GM19043 (cell line): ENCODE results near the gene SGMS1.
"Not testable (repeated sequence)": the region's sequence is repeated elsewhere in the genome, so short reads cannot be mapped to it uniquely, and the experiment has no call there.

Source experiments
- ATAC-seq: cut with Tn5 transposase; IDR thresholded peaks from one replicate; pipeline ENCODE4 v1.9.1; 2021; ENCODE audit warnings: low read depth; ENCODE audit not compliant: unreplicated experiment

Gene SGMS1

DNA sequence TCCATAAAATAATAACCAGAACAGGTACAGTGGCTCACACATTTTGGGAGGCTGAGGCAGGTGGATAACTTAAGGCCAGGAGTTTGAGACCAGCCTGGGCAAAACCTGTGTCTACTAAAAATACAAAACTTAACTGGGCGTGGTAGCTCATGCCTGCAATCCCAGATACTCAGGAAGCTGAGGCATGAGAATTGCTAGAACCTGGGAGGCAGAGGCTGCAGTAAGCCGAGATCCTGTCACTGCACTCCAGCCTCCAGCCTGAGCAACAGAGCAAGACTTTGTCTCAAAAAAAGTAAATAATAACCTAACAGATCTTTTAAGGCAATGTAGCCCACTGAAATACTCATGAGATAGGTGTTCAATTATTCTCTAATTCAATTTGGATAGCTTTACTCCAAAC is 265.3 kb downstream of the SGMS1 start:
- no peak for ATAC-seq

DNA sequence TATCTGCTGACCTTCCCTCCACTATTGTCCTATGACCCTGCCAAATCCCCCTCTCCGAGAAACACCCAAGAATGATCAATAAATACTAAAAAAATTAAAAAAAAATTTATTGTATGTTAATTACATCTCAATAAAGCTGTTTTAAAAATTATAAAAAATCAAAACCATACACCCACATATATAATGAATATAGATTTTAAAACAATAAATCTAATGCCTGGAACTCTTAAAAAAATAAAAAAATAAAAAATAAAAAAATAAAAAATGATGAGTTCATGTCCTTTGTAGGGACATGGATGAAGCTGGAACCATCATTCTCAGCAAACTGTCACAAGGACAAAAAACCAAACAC is 267.3 kb downstream of the SGMS1 start:
- ATAC-seq = not testable (repeated sequence)

DNA sequence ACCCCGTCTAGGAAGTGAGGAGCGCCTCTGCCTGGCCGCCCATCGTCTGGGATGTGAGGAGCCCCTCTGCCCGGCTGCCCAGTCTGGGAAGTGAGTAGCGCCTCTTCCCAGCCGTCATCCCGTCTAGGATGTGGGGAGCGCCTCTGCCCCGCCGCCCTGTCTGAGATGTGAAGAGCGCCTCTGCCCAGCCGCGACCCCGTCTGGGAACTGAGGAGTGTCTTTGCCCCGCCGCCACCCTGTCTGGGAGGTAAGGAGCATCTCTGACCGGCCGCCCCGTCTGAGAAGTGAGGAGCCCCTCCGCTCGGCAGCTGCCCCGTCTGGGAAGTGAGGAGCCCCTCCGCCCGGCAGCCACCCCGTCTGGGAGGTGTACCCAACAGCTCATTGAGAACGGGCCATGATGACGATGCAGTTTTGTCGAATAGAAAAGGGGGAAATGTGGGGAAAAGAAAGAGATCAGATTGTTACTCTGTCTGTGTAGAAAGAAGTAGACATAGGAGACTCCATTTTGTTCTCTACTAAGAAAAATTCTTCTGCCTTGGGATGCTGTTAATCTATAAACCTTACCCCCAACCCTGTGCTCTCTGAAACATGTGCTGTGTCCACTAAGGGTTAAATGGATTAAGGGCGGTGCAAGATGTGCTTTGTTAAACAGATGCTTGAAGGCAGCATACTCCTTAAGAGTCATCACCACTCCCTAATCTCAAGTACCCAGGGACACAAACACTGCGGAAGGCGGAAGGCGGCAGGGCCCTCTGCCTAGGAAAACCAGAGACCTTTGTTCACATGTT is 267.9 kb downstream of the SGMS1 start:
- ATAC-seq = not testable (repeated sequence)

DNA sequence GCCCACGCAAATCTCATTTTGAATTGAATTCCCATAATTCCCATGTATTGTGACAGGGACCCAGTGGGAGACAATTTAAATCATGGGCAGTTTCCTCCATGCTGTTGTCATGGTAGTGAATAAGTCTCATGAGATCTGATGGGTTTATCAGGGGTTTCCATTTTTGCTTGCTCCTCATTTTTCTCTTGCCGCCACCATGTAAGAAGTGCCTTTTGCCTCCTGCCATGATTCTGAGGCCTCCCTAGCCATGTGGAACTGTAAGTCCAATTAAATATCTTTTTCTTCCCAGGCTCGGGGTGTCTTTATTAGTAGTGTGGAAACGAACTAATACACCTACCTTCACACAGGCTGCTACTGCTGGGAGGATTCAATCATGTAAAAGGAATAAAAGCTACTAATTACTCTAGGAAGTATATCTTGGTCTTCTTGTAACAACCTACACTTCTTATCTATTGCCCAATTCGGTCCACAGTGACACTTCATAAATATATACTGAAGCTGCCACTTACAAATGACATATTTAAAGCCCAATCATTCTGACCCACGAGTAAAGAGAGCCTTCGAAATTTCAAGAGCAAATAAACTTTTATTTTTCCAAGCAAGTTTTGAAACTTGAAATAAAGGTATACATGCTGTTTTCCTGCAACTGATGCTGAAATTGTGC is 272.1 kb downstream of the SGMS1 start:
- no peak for ATAC-seq

DNA sequence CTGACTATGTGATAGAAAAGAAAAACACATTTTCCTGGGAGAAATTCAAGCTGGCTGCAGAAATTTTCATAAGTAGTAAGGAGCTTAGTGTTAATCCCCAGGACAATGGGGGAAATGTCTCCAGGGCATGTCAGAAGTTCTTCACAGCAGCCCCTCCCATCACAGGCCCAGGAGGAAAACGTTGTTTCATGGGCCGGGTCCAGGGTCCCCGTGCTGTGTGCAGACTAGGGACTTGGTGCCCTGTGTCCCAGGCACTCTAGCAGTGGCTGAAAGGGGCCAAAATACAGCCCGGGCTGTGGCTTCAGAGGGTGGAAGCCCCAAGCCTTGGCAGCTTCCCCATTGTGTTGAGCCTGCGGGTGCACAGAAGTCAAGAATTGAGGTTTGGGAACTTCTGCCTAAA is 273.4 kb downstream of the SGMS1 start:
- no peak for ATAC-seq

DNA sequence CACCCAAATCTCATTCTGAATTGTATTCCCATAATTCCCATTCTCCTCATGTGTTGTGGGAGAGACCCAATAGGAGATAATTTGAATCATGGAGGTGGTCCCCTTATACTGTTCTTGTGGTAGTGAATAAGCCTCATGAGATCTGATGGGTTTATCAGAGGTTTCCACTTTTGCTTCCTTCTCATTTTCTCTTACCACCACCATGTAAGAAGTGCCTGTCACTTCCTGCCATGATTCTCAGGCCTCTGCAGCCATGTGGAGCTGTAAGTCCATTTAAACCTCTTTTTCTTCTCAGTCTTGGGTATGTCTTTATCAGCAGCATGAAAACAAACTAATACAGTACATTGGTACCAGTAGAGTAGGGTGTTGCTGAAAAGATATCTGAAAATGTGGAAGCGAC is 274.2 kb downstream of the SGMS1 start:
- no peak for ATAC-seq

DNA sequence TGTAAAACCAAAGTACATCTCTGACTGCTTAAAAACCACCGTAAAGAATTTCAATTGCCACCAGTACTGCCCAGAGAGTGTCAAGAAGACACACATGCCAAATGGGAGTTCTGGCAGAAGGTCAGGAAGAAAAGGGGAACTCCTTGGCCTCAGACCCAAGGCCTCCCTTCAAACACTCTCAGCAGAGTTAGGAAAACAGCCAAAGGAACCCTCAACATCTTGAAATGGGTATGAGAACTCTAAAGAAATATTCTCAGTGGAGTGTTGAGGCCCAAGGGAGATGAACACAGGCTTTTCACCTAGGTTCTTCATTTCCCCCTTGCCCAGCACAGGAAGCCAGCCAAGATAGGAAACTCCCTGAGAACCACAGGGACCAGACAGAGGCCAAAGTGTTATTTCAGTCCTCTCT is 276.4 kb downstream of the SGMS1 start:
- ATAC-seq = peak; percentile 88

DNA sequence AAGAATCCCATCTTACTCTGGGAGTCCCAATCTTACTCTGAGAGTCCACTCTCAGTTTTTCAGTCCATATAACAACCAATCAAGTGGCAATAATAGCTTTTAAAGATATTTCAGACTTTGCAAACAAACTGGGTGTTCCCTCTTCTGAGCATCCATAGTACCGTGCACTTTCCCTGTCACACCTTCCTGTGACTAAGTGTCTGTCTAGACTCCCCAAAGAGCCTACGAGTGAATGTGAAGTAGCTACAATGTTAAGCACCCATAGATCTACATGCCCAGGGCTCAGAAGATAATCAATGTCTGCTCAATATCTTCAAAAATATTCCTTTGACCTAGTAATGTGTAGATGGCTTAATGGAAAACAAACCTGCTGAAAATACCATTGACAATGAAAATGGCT is 276.8 kb downstream of the SGMS1 start:
- ATAC-seq = no peak

DNA sequence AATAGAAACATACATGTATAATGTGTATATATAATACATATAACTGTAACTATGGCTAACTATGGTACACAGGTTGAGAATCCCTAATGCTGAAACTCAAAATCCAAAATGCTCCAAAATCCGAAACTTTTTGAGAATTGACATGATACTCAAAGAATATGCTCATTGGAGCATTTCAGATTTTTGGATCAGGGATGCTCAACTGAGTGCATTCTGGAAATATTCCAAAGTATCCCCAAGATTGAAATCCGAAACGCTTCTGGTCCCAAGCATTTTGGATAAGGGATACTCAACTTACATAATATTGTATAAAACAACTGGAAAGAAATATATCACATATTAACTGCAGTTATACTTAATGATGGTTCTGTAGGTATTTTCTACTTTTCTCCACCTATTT is 278.2 kb downstream of the SGMS1 start:
- no peak for ATAC-seq

DNA sequence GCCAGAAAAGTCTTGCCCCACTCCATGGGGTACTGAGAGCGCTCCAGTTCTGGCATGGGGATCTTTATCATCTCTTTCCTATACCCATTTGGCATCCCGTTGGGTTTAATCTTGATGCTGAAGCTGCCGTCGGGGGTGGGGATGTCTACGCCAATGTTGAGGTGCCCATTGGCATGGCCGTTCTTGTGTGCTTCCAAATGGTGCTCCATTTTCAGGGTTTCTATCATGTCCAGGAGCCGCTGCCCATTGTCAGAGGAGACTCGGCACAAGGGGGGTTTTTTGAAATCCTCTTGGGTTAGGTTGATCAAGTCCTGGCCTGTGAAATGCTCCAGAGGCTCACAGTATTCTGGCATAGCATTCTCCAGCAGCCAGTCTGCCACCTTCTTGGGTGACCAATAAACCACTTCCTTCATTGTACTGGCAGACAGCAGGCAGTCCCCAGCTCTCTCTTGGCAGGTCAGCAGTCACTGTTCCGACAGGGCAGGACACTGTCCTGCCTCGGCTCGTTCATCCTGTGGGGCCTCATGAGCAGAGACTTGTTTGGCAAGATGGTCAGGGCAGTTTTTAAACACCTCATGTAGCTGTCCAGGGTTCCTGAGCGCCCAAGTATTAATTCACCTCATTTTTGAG is 279.9 kb downstream of the SGMS1 start:
- ATAC-seq = no peak

DNA sequence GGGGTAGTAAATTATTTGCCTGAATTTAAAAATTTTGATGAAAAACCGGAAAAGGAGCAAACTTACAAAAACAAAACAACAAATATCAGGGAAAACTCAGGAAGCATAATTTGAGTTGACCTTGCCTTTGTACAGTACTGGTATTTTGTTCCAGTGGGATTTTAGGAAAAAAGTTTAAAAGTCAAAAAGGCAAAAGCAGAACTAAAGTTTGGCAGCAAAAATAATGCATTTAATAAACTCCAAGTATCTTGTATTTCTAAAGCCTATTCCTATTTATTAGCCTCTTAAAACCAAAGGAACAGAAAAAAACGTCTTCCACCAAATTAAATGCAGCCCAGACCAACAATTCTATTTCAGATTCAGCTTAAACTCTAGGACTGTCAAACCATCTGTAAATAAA is 281.8 kb downstream of the SGMS1 start:
- no peak for ATAC-seq

DNA sequence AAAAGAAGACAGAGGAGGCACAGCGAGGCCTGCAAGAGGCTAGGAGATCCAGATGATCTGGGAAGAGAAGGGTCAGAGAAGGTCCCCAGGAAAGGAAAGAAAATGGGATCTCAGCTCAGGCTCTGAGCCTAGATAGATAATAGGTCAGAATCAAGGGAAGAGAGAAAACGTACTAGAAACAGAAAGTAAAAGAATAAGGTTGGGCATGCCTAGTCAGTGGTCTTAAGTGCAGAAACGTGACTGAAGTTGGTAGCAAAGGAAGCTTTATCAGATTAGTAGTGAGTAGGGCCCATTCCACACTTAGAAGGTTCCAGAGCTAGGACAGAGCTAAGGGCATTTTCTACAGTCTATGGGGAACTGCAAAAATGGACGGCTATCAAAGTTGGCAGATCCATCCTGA is 287.6 kb downstream of the SGMS1 start:
- no peak for ATAC-seq

DNA sequence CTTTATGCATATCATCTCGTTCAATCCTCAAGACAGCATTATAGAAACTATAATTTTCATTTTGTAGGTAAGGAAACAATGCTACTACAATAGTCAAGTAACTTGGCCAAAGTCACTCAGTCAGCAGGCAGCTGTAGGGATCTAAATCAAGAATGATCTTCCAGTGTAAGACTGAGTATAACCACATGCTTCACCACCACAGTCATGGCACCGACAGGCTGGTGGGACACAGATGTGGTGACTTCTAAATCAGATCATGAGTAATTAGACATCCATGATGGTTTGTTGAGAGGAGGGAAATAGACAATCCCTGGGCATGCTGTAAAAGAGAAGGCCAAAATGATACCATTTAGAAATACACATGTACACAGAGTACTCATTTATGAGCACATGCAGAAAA is 288.4 kb downstream of the SGMS1 start:
- ATAC-seq = no peak

DNA sequence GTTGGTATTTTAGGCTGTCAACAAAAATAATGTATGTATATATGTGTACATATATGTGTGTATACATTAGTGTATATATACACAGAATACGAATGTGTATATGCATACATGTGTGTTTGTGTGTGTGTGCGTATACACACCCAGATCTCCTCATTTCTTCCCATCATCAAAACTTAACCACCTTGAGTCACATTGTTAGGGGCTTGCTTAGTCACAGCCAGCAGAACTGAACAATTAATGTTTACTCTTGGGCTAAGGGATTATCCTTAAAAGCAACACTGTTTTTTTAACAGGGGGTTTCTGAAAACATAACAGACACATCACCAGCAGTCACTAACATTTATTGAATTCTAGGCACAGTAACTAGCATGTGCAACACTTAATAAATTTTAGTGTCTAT is 289.5 kb downstream of the SGMS1 start:
- no peak for ATAC-seq

DNA sequence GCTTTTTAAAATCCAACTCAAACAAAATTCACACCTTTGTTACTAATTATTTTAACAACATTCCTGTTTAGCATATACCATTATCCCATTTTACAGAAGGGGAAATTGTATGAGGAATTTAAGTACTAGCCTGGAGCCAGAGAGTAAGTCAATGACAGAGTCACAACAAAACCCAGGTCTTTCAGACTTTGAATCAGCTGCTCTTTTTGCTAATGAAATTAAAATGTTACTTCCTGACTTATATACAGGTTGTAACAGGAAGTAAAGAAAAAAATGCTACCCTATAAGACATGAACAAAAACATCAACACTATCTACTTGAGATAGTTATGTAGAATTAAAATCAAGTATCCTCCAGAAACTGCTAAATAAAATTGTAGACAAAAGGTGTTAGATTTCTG is 289.9 kb downstream of the SGMS1 start:
- ATAC-seq = no peak

DNA sequence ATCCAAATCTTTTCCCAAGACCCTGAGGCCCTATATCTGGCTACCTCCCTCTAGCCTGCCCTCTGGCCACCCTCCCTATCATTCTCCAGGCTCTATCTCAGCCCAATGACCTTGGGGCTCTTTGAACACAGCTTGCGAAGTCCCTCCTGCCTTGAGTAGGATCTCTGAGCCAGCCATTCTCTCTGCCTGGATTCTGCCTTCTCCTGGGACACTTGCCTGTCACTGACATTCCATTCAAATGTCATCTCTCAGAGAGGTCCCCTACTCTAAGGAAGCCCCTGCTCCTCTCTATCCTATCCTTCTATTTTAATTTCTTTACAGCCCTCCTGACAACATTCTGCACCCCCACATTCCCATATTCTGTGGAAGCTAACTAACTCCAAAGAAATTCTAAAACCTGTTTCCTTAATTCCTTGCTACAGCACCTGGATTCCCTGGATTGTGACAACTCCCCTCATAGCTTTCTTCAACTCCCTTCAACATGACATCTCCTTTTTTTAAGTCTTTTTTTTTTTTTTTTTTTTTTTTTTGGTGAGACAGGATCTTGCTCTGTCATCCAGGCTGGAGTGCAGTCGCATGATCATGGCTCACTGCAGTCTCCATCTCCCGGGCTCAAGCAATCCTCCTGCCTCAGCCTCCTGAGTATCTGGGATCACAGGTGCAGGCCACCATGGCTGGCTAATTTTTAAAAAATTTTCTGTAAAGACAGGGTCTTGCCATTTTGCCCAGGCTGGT is 291.5 kb downstream of the SGMS1 start:
- ATAC-seq = no peak

DNA sequence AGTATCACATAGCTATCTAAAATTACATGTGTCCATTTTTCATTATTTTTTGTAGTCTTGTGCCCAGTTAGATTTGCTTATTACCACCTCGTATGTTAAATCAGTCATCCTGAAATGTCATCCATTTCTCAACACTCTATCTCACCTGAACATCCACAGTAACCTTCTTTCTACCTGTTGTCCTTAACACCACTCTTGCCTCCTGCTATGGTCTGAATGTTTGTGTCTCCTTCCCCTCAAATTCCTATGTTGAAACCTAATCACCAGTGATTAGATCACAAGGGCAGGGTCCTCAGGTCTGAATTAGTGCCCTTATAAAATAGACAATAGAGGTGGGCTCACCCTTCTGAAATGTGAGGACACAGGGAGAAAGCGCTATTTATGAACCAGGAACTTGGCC is 292.3 kb downstream of the SGMS1 start:
- no peak for ATAC-seq

DNA sequence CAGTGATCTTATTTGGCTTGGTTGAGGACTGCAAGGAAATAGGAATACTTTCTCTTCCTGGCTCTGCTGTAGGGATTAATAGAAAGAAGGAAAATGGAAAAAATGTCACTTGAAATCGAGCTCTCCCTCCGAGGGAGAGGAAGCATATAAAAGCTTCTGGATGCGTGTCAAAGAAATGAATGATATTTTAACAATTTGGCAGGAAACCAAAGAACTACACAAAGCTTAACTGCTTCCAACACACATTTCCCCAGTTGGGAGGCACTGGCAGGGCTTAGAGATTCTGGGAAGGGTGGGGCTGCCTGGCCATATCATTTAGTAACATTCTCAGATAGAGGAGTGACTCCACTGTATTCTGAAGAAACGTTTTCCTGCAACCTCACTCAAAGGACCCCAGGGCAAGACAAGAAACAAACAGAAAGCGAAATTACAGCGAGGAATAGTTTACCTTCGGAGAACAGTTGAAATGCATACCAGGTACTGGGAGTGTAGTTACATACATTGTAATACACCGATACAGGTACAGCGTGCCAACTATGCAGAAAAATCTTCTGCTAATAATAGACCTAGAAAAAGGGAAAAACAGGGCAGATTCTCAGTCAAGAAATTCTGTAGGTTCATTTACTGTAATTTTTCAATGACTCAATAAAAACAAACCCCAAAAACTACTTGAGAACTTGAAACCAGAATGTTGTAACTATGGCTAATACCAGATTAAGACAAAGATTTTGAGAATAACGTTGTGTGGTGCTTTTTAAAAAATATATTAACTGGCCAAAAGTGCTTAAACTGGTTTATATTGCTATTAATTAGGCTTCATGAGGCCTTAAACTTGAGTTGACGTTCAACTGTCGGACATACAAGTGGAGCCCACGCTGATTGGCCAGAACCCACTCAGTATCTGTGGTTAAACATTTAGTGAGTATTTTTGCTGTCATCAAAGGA is 296.7 kb downstream of the SGMS1 start:
- no peak for ATAC-seq

DNA sequence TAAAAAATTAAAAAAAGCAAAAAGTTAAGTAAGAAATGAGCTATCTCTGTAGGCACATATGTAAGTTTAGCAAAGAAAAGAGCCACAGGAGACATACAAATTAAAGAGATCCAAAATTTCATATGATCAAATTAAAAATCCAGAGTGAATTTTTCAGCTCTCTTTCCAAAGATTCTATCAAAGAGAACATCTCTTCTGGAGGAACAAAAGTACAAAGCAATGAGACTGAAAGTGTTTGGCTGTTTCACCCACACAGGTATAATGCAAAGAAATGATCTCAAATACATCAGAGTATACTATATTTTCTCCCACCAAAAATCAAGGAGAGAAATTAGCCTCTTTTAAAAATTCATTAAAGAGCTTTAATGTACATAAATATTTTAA is 297.6 kb downstream of the SGMS1 start:
- no peak for ATAC-seq

DNA sequence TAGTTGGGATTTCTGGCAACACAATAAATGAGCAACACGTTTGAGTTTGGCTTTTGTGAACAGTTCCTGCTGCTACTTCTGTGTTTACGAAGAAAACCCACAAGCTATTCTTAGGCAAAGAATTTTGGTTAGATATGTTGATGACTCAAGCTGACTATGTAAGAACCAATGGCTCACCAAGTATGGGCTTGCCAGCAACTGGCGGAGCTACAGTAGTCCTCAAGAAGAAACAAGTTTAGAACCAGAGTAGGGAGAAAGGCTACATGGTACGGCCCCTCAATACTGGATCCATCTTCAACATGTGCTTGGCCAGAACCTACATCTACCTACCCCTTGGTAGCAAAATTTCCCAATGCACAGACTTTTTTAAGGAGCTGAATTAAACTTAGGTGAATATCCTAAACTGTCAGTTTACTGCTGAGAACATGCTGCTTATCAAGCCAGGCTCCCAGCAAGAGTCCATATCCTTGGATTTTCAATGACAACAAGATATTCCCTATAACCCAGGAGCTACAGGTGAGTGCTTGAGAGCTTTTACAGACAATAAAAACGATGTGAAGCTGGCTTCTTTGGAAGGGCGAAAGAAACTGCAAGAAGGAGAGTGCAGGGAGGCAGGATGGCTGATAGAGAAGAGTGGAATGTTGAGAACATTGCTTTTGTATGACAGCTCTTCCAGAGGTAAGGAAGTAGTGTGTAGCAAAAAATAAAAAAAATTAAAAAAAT is 298.1 kb downstream of the SGMS1 start:
- ATAC-seq = peak; percentile 74
